Glutamatergic neuron (in vitro differentiated cells): ENCODE results near the gene SCN8A. TPM values are rescaled to one million over a fixed set of nuclear protein-coding genes. Genes with fewer than 3 reads are reported as not detected.

Experiments used
- DNase-seq: peaks from one replicate; pipeline ENCODE4 v3.0.0; 2022
- H3K27ac Mint-ChIP-seq: one replicate; pipeline ENCODE4 v1.8.0; 2020; ENCODE audit warnings: mild to moderate bottlenecking, mixed read lengths, inconsistent platforms; ENCODE audit not compliant: unreplicated experiment
- H3K27me3 Mint-ChIP-seq: one replicate; pipeline ENCODE4 v1.8.0; 2020; ENCODE audit warnings: mild to moderate bottlenecking, moderate library complexity, mixed read lengths, inconsistent platforms; ENCODE audit not compliant: unreplicated experiment
- H3K36me3 Mint-ChIP-seq: one replicate; pipeline ENCODE4 v1.8.0; 2020; ENCODE audit warnings: mild to moderate bottlenecking, mixed read lengths, inconsistent platforms; ENCODE audit not compliant: unreplicated experiment
- H3K4me1 Mint-ChIP-seq: one replicate; pipeline ENCODE4 v1.8.0; 2020; ENCODE audit warnings: mild to moderate bottlenecking, low read depth, mixed read lengths, inconsistent platforms; ENCODE audit not compliant: unreplicated experiment
- H3K4me3 Mint-ChIP-seq: one replicate; pipeline ENCODE4 v1.8.0; 2020; ENCODE audit warnings: mild to moderate bottlenecking, mixed read lengths, inconsistent platforms; ENCODE audit not compliant: unreplicated experiment
- H3K9me3 Mint-ChIP-seq: one replicate; pipeline ENCODE4 v1.8.0; 2020; ENCODE audit warnings: mild to moderate bottlenecking, moderate library complexity, mixed read lengths, inconsistent platforms; ENCODE audit not compliant: unreplicated experiment
- CTCF ChIP-seq: fragments of 200-600 bp; sonication (generic); IDR thresholded peaks from one replicate; pipeline ENCODE4 v1.5.0; 2021; ENCODE audit not compliant: partially characterized antibody, unreplicated experiment
- total RNA-seq: library from RNA; stranded (reverse); fragmentation: NEBNext Ultra II Directional; extraction: Animal tissue kit (Norgen Biotek cat#: 25700); gene quantifications from one replicate; pipeline ENCODE4 v1.2.1, GENCODE V29; 2021; ENCODE audit not compliant: unreplicated experiment

SCN8A gene
- total RNA-seq, 1 donor from 2014 or later = 47.6 TPM

- peak overlapping the region; percentile 56 for H3K4me3 Mint-ChIP-seq
- H3K4me1 Mint-ChIP-seq = peaks cover 56% of the 10 kb centered on the region
- no peak for DNase-seq
- no peaks in the 10 kb centered on the region for H3K27me3 Mint-ChIP-seq
- no peaks in the 10 kb centered on the region for H3K36me3 Mint-ChIP-seq
- H3K9me3 Mint-ChIP-seq = peaks cover 8% of the 10 kb centered on the region
- no peak for TF ChIP-seq CTCF
- peak overlapping the region; percentile 96 for H3K27ac Mint-ChIP-seq
Observed at GRCh38 chr12:51631591-51631990, 40.6 kb downstream of the SCN8A start.

- Mint-ChIP-seq H3K4me1 (peaks cover 61% of the 10 kb centered on the region), H3K27me3 (peaks cover 2% of the 10 kb centered on the region), H3K27ac (peak overlapping the region; percentile 69), H3K9me3 (peaks cover 11% of the 10 kb centered on the region), H3K36me3 (peaks cover 8% of the 10 kb centered on the region), H3K4me3 (peak overlapping the region; percentile 11)
- DNase-seq = no peak
- TF ChIP-seq CTCF = no peak
Observed at GRCh38 chr12:51632623-51633022, 41.6 kb downstream of the SCN8A start.

GRCh38 chr12:51635346-51635745, 44.3 kb downstream of the SCN8A start:
- Mint-ChIP-seq H3K36me3 (peaks cover 25% of the 10 kb centered on the region), H3K9me3 (peaks cover 12% of the 10 kb centered on the region), H3K27me3 (peaks cover 2% of the 10 kb centered on the region), H3K27ac (peak overlapping the region; percentile 18), H3K4me3 (no peak overlapping the region), H3K4me1 (peaks cover 47% of the 10 kb centered on the region)
- DNase-seq = no peak
- TF ChIP-seq CTCF = no peak

GRCh38 chr12:51636581-51636980, 45.5 kb downstream of the SCN8A start:
- Mint-ChIP-seq H3K4me1 (peaks cover 37% of the 10 kb centered on the region), H3K9me3 (peaks cover 9% of the 10 kb centered on the region), H3K36me3 (peaks cover 25% of the 10 kb centered on the region), H3K27ac (peak overlapping the region; percentile 97), H3K27me3 (peaks cover 2% of the 10 kb centered on the region), H3K4me3 (no peak overlapping the region)
- TF ChIP-seq CTCF = no peak
- no peak for DNase-seq

- peak overlapping the region; percentile 97 for H3K27ac Mint-ChIP-seq
- H3K9me3 Mint-ChIP-seq = peaks cover 9% of the 10 kb centered on the region
- peaks cover 2% of the 10 kb centered on the region for H3K27me3 Mint-ChIP-seq
- peaks cover 25% of the 10 kb centered on the region for H3K36me3 Mint-ChIP-seq
- TF ChIP-seq CTCF = no peak
- H3K4me3 Mint-ChIP-seq = no peak overlapping the region
- peaks cover 33% of the 10 kb centered on the region for H3K4me1 Mint-ChIP-seq
- no peak for DNase-seq
Observed at GRCh38 chr12:51636986-51637385, 46.0 kb downstream of the SCN8A start.
